ENCODE measurements around the gene GOLGA6L7. TPM values are rescaled to one million over a fixed set of nuclear protein-coding genes. Genes with fewer than 3 reads are reported as not detected.

Gene GOLGA6L7
- total and polyA plus RNA-seq, 9 of the 15 experiments (the other 6 are each of a cell fraction or from before 2014, with no cell fraction given): 0.11 to 0.14 (median 0.11) TPM; not detected in 6

GRCh38 chr15:28895146-28895545 lies 46.7 kb upstream of the GOLGA6L7 start (continued):
- TF ChIP-seq SAFB (IDR thresholded peaks at IDR 0.05; ENCODE audit: borderline replicate concordance, low read depth, low read length) (no peak), HIVEP1 (CRISPR knock-in tag; IDR thresholded peaks at IDR 0.05) (no peak)

- Histone ChIP-seq H3K27me3 (ENCODE audit: control insufficient read depth in 2 of 2, insufficient read depth in 2 of 2, low read length in 2 of 2) (no peaks in the 10 kb centered on the region), H3K79me2 (ENCODE audit: control insufficient read depth, insufficient read depth, low read length) (peaks cover 87% of the 10 kb centered on the region), H2AFZ (ENCODE audit: low read depth, low read length) (no peak overlapping the region), H3K4me1 (replicated peaks in 1 of 2; ENCODE audit: control insufficient read depth in 2 of 2, insufficient read depth in 2 of 2, low read length in 2 of 2) (peaks cover 22 to 23% of the 10 kb centered on the region in 2 experiments), H3K4me3 (no peak overlapping the region), H3K36me3 (ENCODE audit: control insufficient read depth, insufficient read depth, low read length) (no peaks in the 10 kb centered on the region; the same call in 2 of the 3 replicates), H4K20me1 (replicated peaks; ENCODE audit: control insufficient read depth, insufficient read depth, low read length) (no peaks in the 10 kb centered on the region; the same call in 1 of the 2 replicates), H3K9ac (ENCODE audit: insufficient read depth in 1 of 2, low read depth in 2 of 2, low read length in 2 of 2) (peak overlapping the region in 1 of 2 experiments; percentile 23; a peak in 1 of 4 replicates), H3K9me1 (ENCODE audit: control insufficient read depth, insufficient read depth, low read length) (peaks cover 3% of the 10 kb centered on the region), H3K27ac (ENCODE audit: extremely low read depth, low read depth, low read length) (no peak overlapping the region), H3K4me2 (ENCODE audit: insufficient read depth, low read length) (no peak overlapping the region), H3K9me3 (replicated peaks; ENCODE audit: control insufficient read depth, insufficient read depth, low read depth, low read length) (no peaks in the 10 kb centered on the region)
- DNase-seq (ENCODE audit: extremely low read depth in 1 of 4, low spot score in 3 of 4): no peak
- ChIA-PET CTCF (ENCODE audit: low intra/inter-chr PET ratio) (no interaction called here), POLR2A (interaction anchor here (0.6 to 1.1 kb wide), 3 partner anchors 8 to 148 kb away, joined by 3 to 5 read pairs (median 3); no protein-coding TSS in a partner anchor)
- WGBS (ENCODE audit: insufficient coverage, low coverage, missing lambda C conversion rate): 89% methylated on average over 13 of the region's 13 CpGs
- no peak for ATAC-seq
- FAIRE-seq: no peak
- in situ Hi-C loops (cut with MboI) (no loop called here), intact Hi-C loops (cut with micrococcal nuclease) (no loop called here)
- BruUV-seq (replicated peaks): no TSS peak
- TF ChIP-seq TEAD4 (IDR thresholded peaks at IDR 0.05; ENCODE audit: low read length) (no peak), TEAD4 (CRISPR knock-in tag; IDR thresholded peaks at IDR 0.05; ENCODE audit: borderline replicate concordance) (no peak), MITF (IDR thresholded peaks at IDR 0.05) (no peak), MEF2A (IDR thresholded peaks at IDR 0.05; ENCODE audit: control insufficient read depth, low read depth, low read length) (no peak), ELF4 (CRISPR knock-in tag; IDR thresholded peaks at IDR 0.05) (no peak), GABPA (tag; conservative IDR thresholded peaks at IDR 0.05; ENCODE audit: low read depth) (no peak), MAX (CRISPR knock-in tag; IDR thresholded peaks at IDR 0.05) (no peak), ZNF785 (CRISPR knock-in tag; IDR thresholded peaks at IDR 0.05) (no peak), JUNB (CRISPR knock-in tag; conservative IDR thresholded peaks at IDR 0.05) (no peak), RFX1 (IDR thresholded peaks at IDR 0.05) (no peak), PYGO2 (tag; IDR thresholded peaks at IDR 0.05) (no peak), ZNF57 (CRISPR knock-in tag; IDR thresholded peaks at IDR 0.05) (no peak), ZBTB12 (CRISPR knock-in tag; IDR thresholded peaks at IDR 0.05) (no peak), EWSR1 (IDR thresholded peaks at IDR 0.05; ENCODE audit: borderline replicate concordance, low read depth, partially characterized antibody) (no peak), POLR2AphosphoS5 (IDR thresholded peaks at IDR 0.05; ENCODE audit: control insufficient read depth, insufficient read depth, low read depth, low read length) (no peak), SAFB (IDR thresholded peaks at IDR 0.05; ENCODE audit: borderline replicate concordance, low read depth, low read length) (no peak), ATF2 (CRISPR knock-in tag; IDR thresholded peaks at IDR 0.05) (no peak)
These were observed 46.2 kb upstream of the GOLGA6L7 start for GRCh38 chr15:28894631-28895030.

Data from K562 (cell line).